Spleen (tissue), 11 donors: ENCODE measurements around the gene RAB1B. TPM values are rescaled to one million over a fixed set of nuclear protein-coding genes. Genes with fewer than 3 reads are reported as not detected.
A peak's percentile ranks its signal among the peaks of the same experiment; 100 is the strongest.

ENCODE experiments used
- DNase-seq: peaks from one replicate; pipeline ENCODE4 v3.0.0-alpha.2; 2020
- H3K27ac ChIP-seq, 8 donors: fragments of 200-600 bp; sonication (generic) in 7 of 8; 1 replicate in 4 of 8; 2 replicates in 4 of 8; pipeline versions ENCODE4 v1.5.0 to v1.8.0; 2016 to 2021; ENCODE audit warnings: inconsistent platforms in 4 of 8, mild to moderate bottlenecking in 4 of 8, moderate library complexity in 1 of 8
- H3K27me3 ChIP-seq, 7 donors: fragments of 200-600 bp; sonication (generic) in 6 of 7; replicated peaks in 1 of 7; 1 replicate in 4 of 7; 2 replicates in 3 of 7; pipeline versions ENCODE4 v1.5.0 to v1.8.0; 2016 to 2021; ENCODE audit warnings: inconsistent platforms in 3 of 7, mild to moderate bottlenecking in 1 of 7
- H3K36me3 ChIP-seq, 6 donors: fragments of 200-600 bp; sonication (generic) in 5 of 6; 1 replicate in 4 of 6; 2 replicates in 2 of 6; pipeline versions ENCODE4 v1.5.0 to v1.8.0; 2016 to 2021; ENCODE audit warnings: inconsistent platforms in 2 of 6
- H3K4me1 ChIP-seq, 6 donors: fragments of 200-600 bp; sonication (generic) in 5 of 6; 1 replicate in 3 of 6; 2 replicates in 3 of 6; pipeline versions ENCODE4 v1.5.0 to v1.8.0; 2016 to 2021; ENCODE audit warnings: inconsistent platforms in 3 of 6
- H3K4me3 ChIP-seq, 8 donors: fragments of 200-600 bp; sonication (generic) in 7 of 8; 1 replicate in 4 of 8; 2 replicates in 4 of 8; pipeline versions ENCODE4 v1.5.0 to v1.8.0; 2016 to 2021; ENCODE audit warnings: inconsistent platforms in 4 of 8, mild to moderate bottlenecking in 4 of 8, moderate library complexity in 2 of 8
- H3K9me3 ChIP-seq, 8 donors: fragments of 200-600 bp; sonication (generic) in 7 of 8; 1 replicate in 4 of 8; 2 replicates in 4 of 8; pipeline versions ENCODE4 v1.5.0 to v1.8.0; 2016 to 2021; ENCODE audit warnings: inconsistent platforms in 4 of 8
- CTCF ChIP-seq, 11 experiments: fragments of 200-600 bp in 7 of 11; fragments of 450-650 bp in 4 of 11; sonication (generic) in 4 of 11; IDR thresholded peaks in 8 of 11; conservative IDR thresholded peaks in 3 of 11; 1 replicate in 7 of 11; 2 replicates in 4 of 11; pipeline versions ENCODE4 v1.4.0 to v1.8.0; 2016 to 2021; ENCODE audit warnings: antibody characterized with exemption in 11 of 11, inconsistent platforms in 4 of 11, mild to moderate bottlenecking in 1 of 11
- POLR2A ChIP-seq, 3 donors: fragments of 450-650 bp; IDR thresholded peaks; one replicate each; pipeline ENCODE4 v1.5.1; 2017; ENCODE audit warnings: antibody characterized with exemption in 3 of 3, mild to moderate bottlenecking in 1 of 3
- POLR2AphosphoS5 ChIP-seq, 3 donors: sonication (generic); formaldehyde crosslinking; IDR thresholded peaks; one replicate each; pipeline ENCODE4 v1.5.1; 2017; ENCODE audit warnings: antibody characterized with exemption in 3 of 3
- WGBS, 5 donors: extraction: QIAGEN DNeasy Blood & Tissue Kit in 3 of 5; methylation state at CpG; one replicate each; pipeline versions ENCODE4 v1.1.5 to v1.1.7; 2013 to 2018; 5-methylcytosine and 5-hydroxymethylcytosine counted together
- intact Hi-C: fragments of 100-400 bp; cut with DNase I; formaldehyde crosslinking; loops from one replicate; pipeline ENCODE4 v1.15.0; 2023; ENCODE audit warnings: low total_unique reads
- polyA plus RNA-seq, 3 donors: library from polyadenylated mRNA; stranded (reverse); fragments of 200-250 nt; gene quantifications; one replicate each; pipeline ENCODE4 v1.2.1, GENCODE V29; 2013
- total RNA-seq, 7 donors: library from RNA; depleted of rRNA in 3 of 7; stranded (reverse); fragments of >200 nt in 3 of 7; fragmentation: NEBNext Ultra II Directional in 4 of 7; extraction: Animal tissue kit (Norgen Biotek cat#: 25700) in 4 of 7; gene quantifications; one replicate each; pipeline versions ENCODE4 v1.1.0 to v1.2.1, GENCODE V29; 2016 to 2021
- donor health status: healthy with polysubstance abuse.
- donor health status: DM: no; HTN: no; CAD: no; lungs with moderate emphysema.
- donor health status: DM: no; HTN: no; CAD: no.
- donor health status: Bipolar disorder and iron deficiency.
- donor health status: healthy.
- donor health status: DM: no; HTN: no; CAD: no.
- donor health status: DM: yes; HTN: yes; CAD: no.

Gene RAB1B
- total and polyA plus RNA-seq, 10 donors, result 66.8 to 150 (median 116) TPM

GRCh38 chr11:66239511-66239910, 28.9 kb upstream of the RAB1B start:
- intact Hi-C loops, result no loop called here
- Histone ChIP-seq H3K9me3 (no peaks in the 10 kb centered on the region), H3K27ac (no peak overlapping the region), H3K4me1 (peaks cover 0 to 30% (median 10%) of the 10 kb centered on the region in 6 donors), H3K4me3 (no peak overlapping the region), H3K27me3 (no peaks in the 10 kb centered on the region), H3K36me3 (peaks cover 0 to 100% (median 81%) of the 10 kb centered on the region in 6 donors)
- TF ChIP-seq POLR2AphosphoS5 (IDR thresholded peaks at IDR 0.05), result no peak
- no peak for TF ChIP-seq CTCF (IDR thresholded peaks at IDR 0.05 in 8 of 11, conservative IDR thresholded peaks at IDR 0.05 in 3 of 11)
- no peak for TF ChIP-seq POLR2A (IDR thresholded peaks at IDR 0.05)
- WGBS, 5 donors, result 78 to 85% (median 82%) methylated on average over 2 to 3 of the region's 3 CpGs
- DNase-seq, result no peak

DNA sequence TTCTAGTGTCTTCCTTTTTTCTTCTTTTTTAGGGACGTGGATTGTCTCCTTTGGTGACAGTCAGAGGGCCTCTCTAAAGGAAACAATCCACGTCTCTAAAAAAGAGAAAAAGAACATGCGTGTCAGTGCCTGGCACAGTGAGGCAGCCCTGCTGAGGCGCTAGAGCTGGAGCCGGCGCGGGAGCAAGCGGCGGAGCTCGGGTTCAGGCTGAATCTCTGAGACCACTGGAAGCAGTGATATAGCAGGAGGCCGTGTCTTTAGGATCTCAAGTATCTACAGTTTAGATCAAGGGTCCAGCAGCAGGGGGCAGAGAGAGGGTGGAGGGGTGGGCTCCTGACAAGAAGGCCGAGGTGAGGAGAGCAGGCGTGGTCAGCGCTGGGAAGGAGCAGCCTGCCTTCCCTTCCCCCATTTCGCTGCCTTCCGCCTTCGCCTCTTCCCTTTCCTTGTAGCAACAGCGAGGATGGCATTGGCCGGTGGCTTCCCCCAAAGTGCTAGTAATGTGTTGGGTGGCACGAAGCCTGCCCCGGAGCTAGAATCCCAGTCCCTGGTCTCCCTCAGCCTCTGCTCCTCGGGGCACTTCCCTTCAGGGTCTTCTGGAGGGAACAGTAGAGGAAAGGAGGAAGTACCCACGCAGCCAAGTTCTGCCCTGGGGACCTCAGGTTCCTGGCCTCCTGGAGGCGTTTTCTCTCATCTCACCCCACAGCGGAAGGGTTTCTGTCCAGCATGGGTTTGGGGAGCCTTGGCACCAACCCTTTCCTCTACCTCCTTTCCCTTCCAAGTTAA, 28.2 kb upstream of the RAB1B start:
- H3K4me1 ChIP-seq, result peaks cover 0 to 30% (median 10%) of the 10 kb centered on the region in 6 donors
- no peaks in the 10 kb centered on the region for H3K27me3 ChIP-seq
- 80 to 89% (median 84%) methylated on average over 24 to 25 of the region's 25 CpGs for WGBS, 5 donors
- H3K9me3 ChIP-seq, result no peaks in the 10 kb centered on the region
- DNase-seq, result no peak
- TF ChIP-seq POLR2AphosphoS5 (IDR thresholded peaks at IDR 0.05), result peak in 1 of 3 donors; percentile 40
- no peak for TF ChIP-seq POLR2A (IDR thresholded peaks at IDR 0.05)
- no peak overlapping the region for H3K27ac ChIP-seq
- H3K4me3 ChIP-seq, result no peak overlapping the region
- peaks cover 0 to 100% (median 81%) of the 10 kb centered on the region in 6 donors for H3K36me3 ChIP-seq
- intact Hi-C loops, result no loop called here

DNA sequence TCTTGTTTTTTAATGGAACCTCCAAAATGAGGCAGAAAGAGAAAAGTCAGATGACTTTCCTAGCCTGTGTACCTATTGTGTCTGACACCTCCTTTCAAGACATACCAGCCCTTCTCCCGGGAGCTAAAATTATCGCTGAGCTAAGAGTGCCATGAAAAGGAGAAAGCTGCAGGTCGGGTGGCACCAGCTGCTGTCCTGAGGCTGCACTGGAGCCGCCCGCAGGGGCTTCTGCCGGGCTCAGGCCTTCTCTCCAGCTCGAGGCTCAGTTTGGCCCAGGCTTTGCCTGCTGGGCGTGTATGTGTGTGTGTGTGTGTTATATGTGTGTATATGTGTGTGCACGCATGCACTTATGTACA, 27.7 kb upstream of the RAB1B start:
- Histone ChIP-seq H3K4me1 (peaks cover 0 to 30% (median 10%) of the 10 kb centered on the region in 6 donors), H3K36me3 (peaks cover 0 to 100% (median 77%) of the 10 kb centered on the region in 6 donors), H3K9me3 (no peaks in the 10 kb centered on the region), H3K27ac (no peak overlapping the region), H3K4me3 (no peak overlapping the region), H3K27me3 (no peaks in the 10 kb centered on the region)
- intact Hi-C loops, result no loop called here
- TF ChIP-seq CTCF (IDR thresholded peaks at IDR 0.05 in 8 of 11, conservative IDR thresholded peaks at IDR 0.05 in 3 of 11) (no peak), POLR2AphosphoS5 (IDR thresholded peaks at IDR 0.05) (no peak), POLR2A (IDR thresholded peaks at IDR 0.05) (no peak)
- WGBS, 5 donors, result 88 to 94% (median 90%) methylated on average over 9 of the region's 9 CpGs
- DNase-seq, result no peak

DNA sequence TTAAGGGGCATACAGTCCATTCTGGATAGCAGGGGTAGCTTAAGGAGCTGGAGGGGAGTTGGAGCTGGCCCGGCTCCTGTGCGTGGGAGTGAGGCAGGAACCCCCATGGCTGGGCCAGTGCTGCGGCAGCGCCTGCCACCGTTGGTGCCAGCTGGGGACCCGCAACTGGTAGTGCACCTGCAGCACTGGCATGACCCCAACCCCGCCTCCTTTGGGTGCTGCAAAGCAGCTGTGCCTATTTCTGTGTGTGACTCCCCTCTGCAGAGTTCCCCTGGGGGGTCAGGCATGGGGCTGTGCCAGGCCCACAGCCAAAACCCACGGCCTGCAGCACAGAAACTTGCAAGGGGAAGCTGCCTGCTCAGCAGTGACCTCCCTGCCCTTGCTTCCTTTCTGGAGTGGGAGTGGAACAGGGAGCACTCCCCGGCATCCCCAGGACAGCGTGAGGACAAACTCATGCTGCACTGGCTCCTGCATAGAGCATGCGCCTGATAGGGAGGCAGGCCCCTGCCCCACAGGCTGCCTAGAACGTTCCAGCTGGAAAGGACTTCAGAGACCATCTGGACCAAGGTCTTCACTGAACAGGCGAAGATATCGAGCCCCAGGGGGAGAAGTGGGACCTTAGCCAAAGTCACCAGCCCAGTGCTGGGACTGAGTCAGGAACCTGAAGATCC, 26.2 kb upstream of the RAB1B start:
- WGBS, 5 donors, result 56 to 73% (median 67%) methylated on average over 5 to 14 of the region's 14 CpGs
- peaks cover 0 to 30% (median 10%) of the 10 kb centered on the region in 6 donors for H3K4me1 ChIP-seq
- H3K9me3 ChIP-seq, result no peaks in the 10 kb centered on the region
- H3K36me3 ChIP-seq, result peaks cover 0 to 100% (median 67%) of the 10 kb centered on the region in 6 donors
- H3K27ac ChIP-seq, result peak overlapping the region in 3 of 8 donors; percentile 0 to 20 (median 1)
- no peaks in the 10 kb centered on the region for H3K27me3 ChIP-seq
- H3K4me3 ChIP-seq, result no peak overlapping the region
- TF ChIP-seq POLR2AphosphoS5 (IDR thresholded peaks at IDR 0.05) (peak in 2 of 3 donors; percentile 19 to 39), CTCF (IDR thresholded peaks at IDR 0.05 in 8 of 11, conservative IDR thresholded peaks at IDR 0.05 in 3 of 11) (no peak), POLR2A (IDR thresholded peaks at IDR 0.05) (no peak)
- no peak for DNase-seq
- intact Hi-C loops, result no loop called here
